ENCODE data around the gene HS6ST3.

GRCh38 chr13:96696389-96696900 lies 606.5 kb downstream of the HS6ST3 start:
- TF ChIP-seq TAF1 (IDR thresholded peaks at IDR 0.05; ENCODE audit: low read depth) (no peak), MAX (IDR thresholded peaks at IDR 0.05) (no peak), EP300 (IDR thresholded peaks at IDR 0.05; ENCODE audit: borderline replicate concordance) (no peak), NFIC (IDR thresholded peaks at IDR 0.05) (no peak), USF1 (IDR thresholded peaks at IDR 0.05) (no peak), ZBTB7A (IDR thresholded peaks at IDR 0.05; ENCODE audit: low read depth) (no peak), CEBPB (IDR thresholded peaks at IDR 0.05) (no peak), CREB1 (IDR thresholded peaks at IDR 0.05; ENCODE audit: low read depth) (no peak), REST (IDR thresholded peaks at IDR 0.05; ENCODE audit: low read depth) (no peak), FOXM1 (IDR thresholded peaks at IDR 0.05; ENCODE audit: borderline replicate concordance, low read depth) (no peak), EGR1 (IDR thresholded peaks at IDR 0.05) (no peak), YY1 (IDR thresholded peaks at IDR 0.05; ENCODE audit: low read depth) (no peak)
